COLO829 (cell line): ENCODE measurements around the gene MYO15A.

ENCODE experiments used
- DNase-seq: peaks from one replicate; pipeline ENCODE4 v3.0.0; 2012; ENCODE audit warnings: low spot score

Gene MYO15A

GRCh38 chr17:18108401-18109312 lies at the start of gene MYO15A:
MYO15A (plus strand) TSS chr17:18108756; CDS start chr17:18118801, 10,045 bp downstream.
- no peak for DNase-seq

GRCh38 chr17:18059283-18059682 lies 49.3 kb upstream of the MYO15A start:
- DNase-seq: no peak

- DNase-seq: no peak
Measured at GRCh38 chr17:18064053-18064452, 44.5 kb upstream of the MYO15A start.

GRCh38 chr17:18065546-18065945 lies 43.0 kb upstream of the MYO15A start:
- no peak for DNase-seq

GRCh38 chr17:18066866-18067265 lies 41.7 kb upstream of the MYO15A start:
- no peak for DNase-seq

GRCh38 chr17:18069101-18069500 lies 39.5 kb upstream of the MYO15A start:
- no peak for DNase-seq

GRCh38 chr17:18070861-18071340 lies 37.7 kb upstream of the MYO15A start:
- DNase-seq: peak; percentile 66

GRCh38 chr17:18071751-18072150 lies 36.8 kb upstream of the MYO15A start:
- no peak for DNase-seq

GRCh38 chr17:18074566-18075272 lies 33.8 kb upstream of the MYO15A start:
- no peak for DNase-seq

GRCh38 chr17:18076936-18077335 lies 31.6 kb upstream of the MYO15A start:
- no peak for DNase-seq

GRCh38 chr17:18079543-18079942 lies 29.0 kb upstream of the MYO15A start:
- no peak for DNase-seq

- no peak for DNase-seq
Measured at GRCh38 chr17:18084256-18084655, 24.3 kb upstream of the MYO15A start.

- DNase-seq: peak; percentile 93
Measured at GRCh38 chr17:18087610-18088491, 20.7 kb upstream of the MYO15A start, which contains the start of gene DRG2. DRG2 (plus strand) TSS chr17:18087948; CDS start chr17:18088024, 76 bp downstream.

- DNase-seq: no peak
Measured at GRCh38 chr17:18089613-18090012, 18.9 kb upstream of the MYO15A start.

GRCh38 chr17:18093616-18094408 lies 14.7 kb upstream of the MYO15A start:
- peak; percentile 32 for DNase-seq

GRCh38 chr17:18094409-18094807 lies 14.1 kb upstream of the MYO15A start:
- no peak for DNase-seq

- no peak for DNase-seq
Measured at GRCh38 chr17:18099516-18099915, 9.0 kb upstream of the MYO15A start.

- no peak for DNase-seq
Measured at GRCh38 chr17:18100616-18101015, 7.9 kb upstream of the MYO15A start.

GRCh38 chr17:18101828-18102227 lies 6.7 kb upstream of the MYO15A start:
- DNase-seq: no peak

GRCh38 chr17:18102640-18103039 lies 5.9 kb upstream of the MYO15A start:
- DNase-seq: no peak

GRCh38 chr17:18105027-18105426 lies 3.5 kb upstream of the MYO15A start:
- DNase-seq: no peak
